ENCODE results near the gene SLC35F1. TPM values are rescaled to one million over a fixed set of nuclear protein-coding genes. Genes with fewer than 3 reads are reported as not detected.

Gene SLC35F1
- total RNA-seq, 1 donor from 2014 or later, result 22.4 TPM

- DNase-seq, result no peak
- H3K4me3 Mint-ChIP-seq (ENCODE audit: unreplicated experiment), result no peak overlapping the region
- no peak overlapping the region for H3K27ac Mint-ChIP-seq (ENCODE audit: unreplicated experiment)
- peaks cover under 1% of the 10 kb centered on the region for H3K9me3 Mint-ChIP-seq (ENCODE audit: unreplicated experiment)
- peaks cover 4% of the 10 kb centered on the region for H3K4me1 Mint-ChIP-seq (ENCODE audit: low read depth, unreplicated experiment)
- H3K27me3 Mint-ChIP-seq (ENCODE audit: unreplicated experiment), result no peaks in the 10 kb centered on the region
- H3K36me3 Mint-ChIP-seq (ENCODE audit: unreplicated experiment), result no peaks in the 10 kb centered on the region
- TF ChIP-seq CTCF (IDR thresholded peaks at IDR 0.05; ENCODE audit: partially characterized antibody, unreplicated experiment), result no peak
Measured at GRCh38 chr6:118198746-118199145, 291.7 kb downstream of the SLC35F1 start.

DNA sequence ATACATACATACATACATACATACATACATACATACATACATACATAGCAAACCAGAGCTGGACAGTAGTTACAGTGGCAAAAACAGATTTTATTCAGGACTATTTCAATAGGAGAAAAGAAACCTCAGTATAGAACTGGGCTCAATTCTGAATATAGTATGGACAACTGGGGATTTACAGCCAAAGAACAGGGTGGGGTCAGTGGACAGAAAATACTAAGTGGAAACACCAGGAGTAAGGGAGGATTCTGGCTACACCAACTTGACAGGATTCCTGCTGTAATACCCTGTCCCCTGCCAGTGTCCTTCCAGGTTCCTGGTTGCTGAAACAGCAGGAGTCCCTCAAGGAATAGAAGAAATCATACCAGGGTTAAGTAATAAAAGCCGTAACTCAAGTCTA, 293.1 kb downstream of the SLC35F1 start:
- H3K4me1 Mint-ChIP-seq (ENCODE audit: low read depth, unreplicated experiment), result peaks cover 4% of the 10 kb centered on the region
- no peaks in the 10 kb centered on the region for H3K27me3 Mint-ChIP-seq (ENCODE audit: unreplicated experiment)

DNA sequence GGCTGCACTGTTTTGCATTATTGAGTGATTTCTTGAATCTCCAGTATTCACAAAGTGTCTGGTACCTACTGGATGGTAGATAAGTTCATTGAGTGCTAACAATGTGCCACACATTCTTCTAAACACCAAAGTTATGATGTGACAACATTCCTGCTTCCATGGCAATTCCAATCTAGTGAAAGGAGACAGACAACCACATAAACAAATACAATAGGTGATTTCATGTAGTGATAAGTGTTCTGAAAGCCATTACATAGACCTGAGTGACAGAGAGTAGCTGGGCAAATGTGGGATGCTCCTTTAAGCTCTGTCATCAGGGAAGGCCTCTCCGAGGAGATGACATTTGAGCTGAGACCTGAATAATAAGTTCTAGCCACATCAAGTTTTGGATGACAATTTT, 295.5 kb downstream of the SLC35F1 start:
- Mint-ChIP-seq H3K36me3 (ENCODE audit: unreplicated experiment) (no peaks in the 10 kb centered on the region), H3K27ac (ENCODE audit: unreplicated experiment) (no peak overlapping the region), H3K4me1 (ENCODE audit: low read depth, unreplicated experiment) (peaks cover 4% of the 10 kb centered on the region), H3K9me3 (ENCODE audit: unreplicated experiment) (peaks cover 2% of the 10 kb centered on the region), H3K27me3 (ENCODE audit: unreplicated experiment) (no peaks in the 10 kb centered on the region), H3K4me3 (ENCODE audit: unreplicated experiment) (no peak overlapping the region)
- TF ChIP-seq CTCF (IDR thresholded peaks at IDR 0.05; ENCODE audit: partially characterized antibody, unreplicated experiment), result no peak
- DNase-seq, result no peak

More for the DNA sequence above, 293.1 kb downstream of the SLC35F1 start:
- no peak for TF ChIP-seq CTCF (IDR thresholded peaks at IDR 0.05; ENCODE audit: partially characterized antibody, unreplicated experiment)
- H3K36me3 Mint-ChIP-seq (ENCODE audit: unreplicated experiment), result no peaks in the 10 kb centered on the region
- no peak overlapping the region for H3K4me3 Mint-ChIP-seq (ENCODE audit: unreplicated experiment)
- DNase-seq, result no peak
- H3K27ac Mint-ChIP-seq (ENCODE audit: unreplicated experiment), result no peak overlapping the region
- H3K9me3 Mint-ChIP-seq (ENCODE audit: unreplicated experiment), result peaks cover 2% of the 10 kb centered on the region

GRCh38 chr6:118203545-118203944, 296.5 kb downstream of the SLC35F1 start:
- no peaks in the 10 kb centered on the region for H3K36me3 Mint-ChIP-seq (ENCODE audit: unreplicated experiment)
- no peak overlapping the region for H3K4me3 Mint-ChIP-seq (ENCODE audit: unreplicated experiment)
- no peaks in the 10 kb centered on the region for H3K27me3 Mint-ChIP-seq (ENCODE audit: unreplicated experiment)
- H3K9me3 Mint-ChIP-seq (ENCODE audit: unreplicated experiment), result peaks cover 2% of the 10 kb centered on the region
- no peak for TF ChIP-seq CTCF (IDR thresholded peaks at IDR 0.05; ENCODE audit: partially characterized antibody, unreplicated experiment)
- DNase-seq, result no peak
- peaks cover 3% of the 10 kb centered on the region for H3K4me1 Mint-ChIP-seq (ENCODE audit: low read depth, unreplicated experiment)
- no peak overlapping the region for H3K27ac Mint-ChIP-seq (ENCODE audit: unreplicated experiment)

DNA sequence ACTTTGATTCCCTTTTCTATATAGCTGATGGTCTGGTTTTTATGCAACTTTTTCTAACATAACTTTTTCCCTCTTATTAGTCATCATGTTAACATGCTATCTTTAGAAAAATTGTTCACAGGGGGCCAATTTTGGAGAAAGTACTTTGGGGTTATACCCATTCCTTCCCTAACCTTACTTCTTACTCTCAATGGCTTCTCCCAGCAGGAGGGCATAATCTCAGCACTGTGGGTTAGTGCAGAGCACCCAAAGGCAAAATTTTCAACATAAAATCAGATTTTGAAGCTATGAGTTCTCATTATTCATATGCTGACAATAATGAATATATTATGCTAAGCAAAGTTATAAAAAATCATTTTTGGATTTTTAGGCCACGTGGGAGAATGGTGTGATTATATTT, 299.2 kb downstream of the SLC35F1 start:
- Mint-ChIP-seq H3K4me3 (ENCODE audit: unreplicated experiment) (no peak overlapping the region), H3K9me3 (ENCODE audit: unreplicated experiment) (peaks cover 2% of the 10 kb centered on the region)

More for the DNA sequence above, 299.2 kb downstream of the SLC35F1 start:
- no peak for DNase-seq
- Mint-ChIP-seq H3K27ac (ENCODE audit: unreplicated experiment) (no peak overlapping the region), H3K4me1 (ENCODE audit: low read depth, unreplicated experiment) (no peaks in the 10 kb centered on the region), H3K36me3 (ENCODE audit: unreplicated experiment) (no peaks in the 10 kb centered on the region), H3K27me3 (ENCODE audit: unreplicated experiment) (no peaks in the 10 kb centered on the region)
- no peak for TF ChIP-seq CTCF (IDR thresholded peaks at IDR 0.05; ENCODE audit: partially characterized antibody, unreplicated experiment)

All from glutamatergic neuron (in vitro differentiated cells).